HG02885 (cell line): Measurements from ENCODE around the gene FBXO38.

Experiments used
- ATAC-seq: cut with Tn5 transposase; IDR thresholded peaks from one replicate; pipeline ENCODE4 v1.9.1; 2021; ENCODE audit warnings: mild to moderate bottlenecking; ENCODE audit not compliant: unreplicated experiment, poor library complexity

Gene FBXO38

GRCh38 chr5:148421661-148422060, 37.9 kb downstream of the FBXO38 start:
- no peak for ATAC-seq

GRCh38 chr5:148425808-148426207, 42.0 kb downstream of the FBXO38 start:
- no peak for ATAC-seq

DNA sequence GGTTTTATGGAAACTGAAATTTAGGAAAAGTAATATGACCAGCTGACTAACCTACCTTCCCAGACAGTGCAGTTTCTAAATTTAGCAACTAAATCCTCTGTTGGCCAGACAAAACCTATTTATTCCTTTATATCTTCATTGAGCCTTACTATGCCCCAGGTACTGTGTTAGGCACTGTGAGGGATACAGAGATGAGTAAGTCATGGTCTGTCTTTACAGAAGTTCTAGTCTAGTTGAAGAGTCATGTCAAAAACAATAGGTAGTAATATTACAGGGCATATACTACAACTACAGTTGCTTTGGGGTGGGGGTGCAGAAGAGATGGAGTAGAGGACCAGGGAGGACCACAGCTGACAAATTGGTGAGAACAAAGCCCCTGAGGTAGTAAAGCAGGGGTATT, 42.8 kb downstream of the FBXO38 start:
- ATAC-seq: no peak

DNA sequence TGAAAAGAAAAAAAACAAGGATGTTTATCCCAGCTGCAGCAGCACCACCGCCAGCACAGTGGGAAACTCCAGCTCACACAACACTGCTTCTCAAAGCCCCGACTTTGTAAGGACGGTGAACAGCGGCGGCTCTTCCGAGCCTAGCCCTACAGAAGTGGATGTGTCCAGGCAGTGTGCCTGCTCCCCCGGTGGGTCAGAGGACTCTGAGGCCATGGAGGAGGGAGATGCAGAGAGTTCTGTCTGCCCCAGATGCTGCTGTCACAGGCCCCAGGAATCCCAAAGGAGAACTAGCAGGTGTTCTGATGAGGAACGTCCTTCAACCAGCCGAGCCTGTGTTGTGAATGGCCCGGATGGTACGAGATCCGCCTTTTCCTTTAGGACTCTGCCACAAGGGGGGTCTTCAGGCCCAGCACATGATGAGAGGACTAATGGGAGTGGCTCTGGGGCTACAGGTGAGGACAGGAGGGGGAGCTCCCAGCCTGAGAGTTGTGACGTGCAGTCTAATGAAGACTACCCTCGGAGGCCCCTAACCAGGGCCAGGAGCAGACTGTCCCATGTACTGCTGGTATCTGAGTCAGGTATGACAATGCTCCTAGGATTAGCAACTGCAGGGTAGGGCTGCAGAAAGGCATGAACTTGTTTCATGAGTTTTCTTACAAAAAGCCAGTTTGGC, 43.7 kb downstream of the FBXO38 start:
- no peak for ATAC-seq

- no peak for ATAC-seq
These were observed 45.1 kb downstream of the FBXO38 start for GRCh38 chr5:148428848-148429247.

- ATAC-seq: no peak
These were observed 50.1 kb downstream of the FBXO38 start for GRCh38 chr5:148433826-148434225.

DNA sequence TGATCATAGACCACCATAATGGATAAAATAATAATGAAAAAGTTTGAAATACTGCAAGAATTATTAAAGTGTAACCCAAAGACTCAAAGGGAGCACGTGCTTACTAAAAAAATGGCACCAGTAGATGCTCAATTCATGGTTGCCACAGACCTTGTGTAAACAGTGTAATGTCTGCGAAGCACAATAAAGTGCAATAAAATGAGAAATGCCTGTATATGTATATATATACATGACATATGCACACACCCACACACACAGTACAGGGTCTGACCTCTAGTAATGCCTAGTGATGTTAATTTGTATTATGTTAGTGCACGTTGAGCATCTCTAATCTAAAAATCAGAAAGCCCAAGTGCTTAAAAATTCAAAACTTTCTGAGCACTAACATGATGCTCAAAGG, 52.3 kb downstream of the FBXO38 start:
- no peak for ATAC-seq

GRCh38 chr5:148437249-148437648, 53.5 kb downstream of the FBXO38 start:
- ATAC-seq: no peak

DNA sequence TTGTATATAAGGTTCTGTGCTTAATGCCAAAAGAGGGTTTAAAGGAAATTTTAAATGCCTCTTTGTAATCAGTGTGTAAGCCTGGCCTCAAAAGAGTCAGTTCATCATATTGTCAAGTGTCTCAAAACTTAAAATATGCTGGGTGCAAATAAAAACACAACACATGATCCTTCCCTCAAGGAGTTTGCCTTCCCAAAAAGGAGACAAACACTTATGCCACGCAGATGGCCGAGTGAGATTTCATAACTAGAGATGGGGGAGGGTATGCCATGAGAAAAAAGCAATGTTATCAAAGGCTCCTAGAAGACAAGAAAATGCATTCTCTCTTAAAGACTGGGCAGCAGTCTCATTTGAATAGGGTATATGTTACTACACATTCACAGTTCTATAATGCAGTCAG, 55.2 kb downstream of the FBXO38 start:
- ATAC-seq: no peak

- no peak for ATAC-seq
These were observed 59.5 kb downstream of the FBXO38 start for GRCh38 chr5:148443241-148443640.

- ATAC-seq: peak; percentile 91
These were observed 60.2 kb downstream of the FBXO38 start for GRCh38 chr5:148443998-148444397.

GRCh38 chr5:148445578-148445977, 61.8 kb downstream of the FBXO38 start:
- ATAC-seq: no peak

- no peak for ATAC-seq
These were observed 62.9 kb downstream of the FBXO38 start for GRCh38 chr5:148446611-148447010.

- no peak for ATAC-seq
These were observed 68.9 kb downstream of the FBXO38 start for GRCh38 chr5:148452499-148453193.

GRCh38 chr5:148454576-148454975, 70.8 kb downstream of the FBXO38 start:
- ATAC-seq: no peak

DNA sequence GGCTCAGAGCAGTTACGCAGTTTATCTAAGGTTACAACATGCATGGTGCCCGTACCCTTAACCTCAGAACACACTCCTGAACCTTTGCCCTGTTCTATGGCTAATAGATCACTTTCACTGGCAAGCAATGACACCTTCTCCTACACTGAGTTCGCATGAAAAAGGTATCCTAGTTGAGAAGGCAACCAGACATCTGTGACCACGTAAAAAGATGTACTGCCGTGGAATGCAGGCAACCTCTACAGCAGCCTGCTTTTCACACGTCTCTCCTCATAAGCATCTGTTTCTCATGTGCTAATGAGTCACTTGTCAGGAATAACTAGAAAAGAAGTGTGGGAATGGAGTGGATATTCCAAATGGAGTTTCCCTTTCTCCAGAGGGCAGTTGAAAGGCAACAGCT, 71.4 kb downstream of the FBXO38 start:
- ATAC-seq: no peak

- ATAC-seq: peak; percentile 77
These were observed 73.4 kb downstream of the FBXO38 start for GRCh38 chr5:148457183-148457620.

- ATAC-seq: no peak
These were observed 74.5 kb downstream of the FBXO38 start for GRCh38 chr5:148458036-148458888.

DNA sequence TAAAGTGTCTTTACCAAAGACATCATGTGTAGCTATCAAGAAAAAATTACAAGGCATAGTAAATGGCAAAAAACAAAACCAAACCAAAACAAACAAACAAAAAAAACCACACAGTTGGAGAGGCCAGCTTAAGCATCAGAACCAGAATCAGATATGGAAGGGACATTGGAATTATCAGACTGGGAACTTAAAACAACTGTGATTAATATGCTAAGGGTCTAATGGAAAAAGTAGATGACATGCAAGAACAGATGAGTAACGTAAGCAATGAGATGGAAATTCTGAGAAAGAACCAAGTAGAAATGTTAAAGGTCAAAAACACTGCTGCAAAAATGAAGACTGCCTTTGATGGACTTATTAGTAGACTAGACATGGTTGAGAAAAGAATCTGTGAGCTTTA, 75.9 kb downstream of the FBXO38 start:
- ATAC-seq: no peak

- no peak for ATAC-seq
These were observed 81.8 kb downstream of the FBXO38 start for GRCh38 chr5:148465381-148466235.
